ENCODE results near the gene KPNB1.

GRCh38 chr17:47730681-47731080 lies 81.0 kb downstream of the KPNB1 start:
- no peak for TF ChIP-seq CTCF (IDR thresholded peaks at IDR 0.05)
- TF ChIP-seq EP300 (IDR thresholded peaks at IDR 0.05): no peak
- no peak for TF ChIP-seq POLR2AphosphoS5 (IDR thresholded peaks at IDR 0.05)
